ENCODE measurements around the gene PARVB.

Gene PARVB

GRCh38 chr22:44199866-44200265 is 175.8 kb downstream of the PARVB start:
- H3K4me3 ChIP-seq (ENCODE audit: low read depth, low read length) = no peak overlapping the region
- TF ChIP-seq, protein P1, sequence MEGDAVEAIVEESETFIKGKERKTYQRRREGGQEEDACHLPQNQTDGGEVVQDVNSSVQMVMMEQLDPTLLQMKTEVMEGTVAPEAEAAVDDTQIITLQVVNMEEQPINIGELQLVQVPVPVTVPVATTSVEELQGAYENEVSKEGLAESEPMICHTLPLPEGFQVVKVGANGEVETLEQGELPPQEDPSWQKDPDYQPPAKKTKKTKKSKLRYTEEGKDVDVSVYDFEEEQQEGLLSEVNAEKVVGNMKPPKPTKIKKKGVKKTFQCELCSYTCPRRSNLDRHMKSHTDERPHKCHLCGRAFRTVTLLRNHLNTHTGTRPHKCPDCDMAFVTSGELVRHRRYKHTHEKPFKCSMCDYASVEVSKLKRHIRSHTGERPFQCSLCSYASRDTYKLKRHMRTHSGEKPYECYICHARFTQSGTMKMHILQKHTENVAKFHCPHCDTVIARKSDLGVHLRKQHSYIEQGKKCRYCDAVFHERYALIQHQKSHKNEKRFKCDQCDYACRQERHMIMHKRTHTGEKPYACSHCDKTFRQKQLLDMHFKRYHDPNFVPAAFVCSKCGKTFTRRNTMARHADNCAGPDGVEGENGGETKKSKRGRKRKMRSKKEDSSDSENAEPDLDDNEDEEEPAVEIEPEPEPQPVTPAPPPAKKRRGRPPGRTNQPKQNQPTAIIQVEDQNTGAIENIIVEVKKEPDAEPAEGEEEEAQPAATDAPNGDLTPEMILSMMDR (IDR thresholded peaks at IDR 0.05; ENCODE audit: insufficient read depth, low read depth, low read length, missing control alignments) = no peak
- no peak for DNase-seq (ENCODE audit: low read depth)

GRCh38 chr22:44200451-44200850 is 176.3 kb downstream of the PARVB start:
- H3K4me3 ChIP-seq (ENCODE audit: low read depth, low read length) = no peak overlapping the region
- TF ChIP-seq, protein P1 (IDR thresholded peaks at IDR 0.05; ENCODE audit: insufficient read depth, low read depth, low read length, missing control alignments) = no peak
- DNase-seq (ENCODE audit: low read depth) = no peak

DNA sequence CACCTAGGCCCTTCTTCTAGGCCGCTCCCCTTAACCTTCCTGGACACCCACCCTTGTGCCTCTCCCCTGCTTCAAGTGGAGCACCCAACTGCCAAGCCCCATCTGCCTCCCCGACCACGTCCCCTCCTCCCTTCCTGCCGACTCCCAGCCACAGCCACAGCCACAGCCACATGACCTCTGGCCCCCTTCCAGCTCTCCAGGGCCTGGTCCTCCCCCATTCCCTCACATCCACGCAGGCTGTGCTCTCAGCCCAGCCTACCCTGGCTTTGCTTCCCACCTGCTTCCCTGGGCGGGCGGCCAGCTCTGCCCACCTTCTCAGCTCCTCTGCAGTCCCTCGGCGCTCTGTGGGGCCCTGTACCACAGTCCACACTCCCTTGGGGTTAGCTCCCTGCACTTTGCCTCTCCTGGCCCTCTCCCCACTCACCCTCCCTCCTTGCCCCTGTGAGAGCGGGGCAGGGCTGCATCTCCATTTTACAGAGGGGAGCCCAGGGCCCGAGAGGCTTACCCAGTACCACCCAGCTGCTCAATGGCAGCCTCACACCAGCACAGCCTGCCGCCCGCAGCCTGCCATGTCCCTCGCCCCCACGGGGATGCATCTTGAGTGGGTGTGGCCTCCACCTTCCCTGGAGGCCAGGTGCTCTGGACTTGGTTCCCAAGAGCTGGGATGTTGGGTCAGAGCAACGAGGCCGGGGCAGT is 176.9 kb downstream of the PARVB start:
- H3K4me3 ChIP-seq (ENCODE audit: low read depth, low read length) = no peak overlapping the region
- no peak for DNase-seq (ENCODE audit: low read depth)
- TF ChIP-seq, protein P1 (IDR thresholded peaks at IDR 0.05; ENCODE audit: insufficient read depth, low read depth, low read length, missing control alignments) = no peak

DNA sequence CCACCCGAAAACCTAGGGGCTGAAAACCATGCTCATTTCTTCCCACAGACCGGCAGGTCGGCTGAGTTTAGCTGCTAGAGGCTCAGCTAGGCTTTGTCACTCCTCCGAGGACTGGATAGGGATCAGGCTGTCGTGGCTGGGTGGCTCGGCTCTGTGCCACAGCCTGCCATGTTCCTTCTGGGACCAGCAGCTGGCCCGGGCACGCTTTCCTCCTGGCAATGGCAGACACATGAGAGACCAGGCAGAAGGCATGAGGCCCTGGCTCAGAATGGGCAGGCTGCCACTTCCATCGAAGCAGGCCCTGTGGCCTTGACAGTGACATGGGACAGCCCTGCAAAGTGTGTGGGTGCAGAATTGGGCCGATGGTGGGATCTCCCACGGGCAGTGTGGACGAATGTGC is 177.6 kb downstream of the PARVB start:
- no peak for DNase-seq (ENCODE audit: low read depth)
- no peak overlapping the region for H3K4me3 ChIP-seq (ENCODE audit: low read depth, low read length)
- TF ChIP-seq, protein P1 (IDR thresholded peaks at IDR 0.05; ENCODE audit: insufficient read depth, low read depth, low read length, missing control alignments) = no peak

GRCh38 chr22:44202261-44202789 is 178.2 kb downstream of the PARVB start:
- no peak overlapping the region for H3K4me3 ChIP-seq (ENCODE audit: low read depth, low read length)
- TF ChIP-seq, protein P1 (IDR thresholded peaks at IDR 0.05; ENCODE audit: insufficient read depth, low read depth, low read length, missing control alignments) = no peak
- no peak for DNase-seq (ENCODE audit: low read depth)

DNA sequence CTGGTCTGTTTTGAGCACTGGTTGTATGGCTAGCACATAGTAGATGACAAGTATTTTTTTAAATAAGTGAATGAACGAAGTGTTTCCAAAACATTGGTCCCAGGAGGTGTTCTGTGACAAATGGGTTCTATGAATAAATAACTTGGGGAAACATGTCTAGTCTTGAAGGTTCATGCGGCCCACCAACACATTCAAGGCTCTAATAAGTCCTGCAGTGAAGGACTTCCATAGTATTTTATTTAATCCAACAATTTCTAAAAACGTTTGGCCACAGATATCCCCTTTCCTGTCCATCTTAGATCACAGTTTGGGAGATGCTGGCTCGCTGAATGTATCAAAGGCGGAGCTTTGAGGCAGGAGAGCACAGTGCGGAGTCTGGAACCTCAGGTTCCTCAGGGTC is 179.1 kb downstream of the PARVB start:
- TF ChIP-seq, protein P1 (IDR thresholded peaks at IDR 0.05; ENCODE audit: insufficient read depth, low read depth, low read length, missing control alignments) = no peak
- DNase-seq (ENCODE audit: low read depth) = no peak
- H3K4me3 ChIP-seq (ENCODE audit: low read depth, low read length) = no peak overlapping the region

All from GM12865 (cell line).